NCI-H2081 (cell line): ENCODE results near the gene SLC39A3.

Experiments
- DNase-seq, 2 experiments: peaks; one replicate each; lab custom pipeline; 2025; lab: John Stamatoyannopoulos, UW

Gene SLC39A3

DNA sequence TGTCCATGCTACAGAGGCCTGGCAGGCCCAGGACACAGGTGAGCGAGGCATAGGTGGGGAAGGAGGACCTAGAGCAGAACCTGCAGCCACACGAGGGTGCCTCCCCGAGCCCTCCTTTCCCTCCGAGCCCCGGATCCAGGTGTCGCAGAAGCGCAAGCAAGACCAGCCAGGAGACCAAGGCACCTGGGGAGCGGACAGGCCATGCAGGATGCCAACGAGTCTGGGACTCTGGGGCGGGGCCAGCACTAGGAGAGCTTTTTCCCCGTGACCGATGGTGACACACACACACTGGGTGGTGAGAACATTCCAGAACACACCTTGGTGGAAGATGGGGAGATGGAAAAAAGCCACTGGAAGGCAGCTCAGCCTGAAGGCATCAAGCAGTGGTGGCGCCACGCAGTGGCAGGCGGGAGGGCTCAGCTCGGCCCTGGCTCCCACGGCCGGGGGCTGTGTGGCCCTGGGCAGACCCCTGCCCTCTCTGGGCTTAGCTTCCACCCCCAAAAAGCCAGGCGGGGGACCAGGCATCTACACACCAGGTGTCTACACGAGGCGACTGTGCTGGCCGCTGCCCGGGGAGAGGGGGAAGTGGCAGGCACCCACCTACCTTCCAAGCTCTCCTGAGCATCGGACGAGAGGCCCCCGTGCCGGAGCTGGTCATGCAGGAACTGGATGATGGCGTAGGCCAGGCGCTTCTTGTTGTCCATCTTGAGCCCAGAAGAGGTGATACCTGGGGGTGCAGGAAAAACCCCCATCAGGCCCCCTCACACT, 28.7 kb upstream of the SLC39A3 start:
- no peak for DNase-seq

DNA sequence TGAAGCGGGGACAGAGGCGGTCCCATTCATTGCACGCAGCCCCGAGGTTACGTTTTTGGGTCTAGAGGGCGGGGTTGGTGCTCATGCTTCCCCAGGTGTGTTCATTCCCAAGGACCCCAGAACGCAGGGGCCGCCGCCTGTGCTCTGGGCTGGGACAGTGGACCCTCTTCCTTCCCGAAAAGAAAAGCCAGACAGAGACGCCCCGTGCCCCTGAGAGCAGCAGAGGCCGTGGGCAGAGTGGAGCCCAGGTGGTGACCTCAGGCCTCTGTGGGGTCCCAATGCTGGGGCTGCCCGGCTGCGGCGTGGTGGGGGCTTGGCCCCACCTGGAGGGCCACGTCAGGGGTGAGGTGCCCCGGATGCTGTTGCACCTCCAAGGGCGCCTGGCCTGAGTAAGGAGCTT, 27.9 kb upstream of the SLC39A3 start:
- DNase-seq = no peak

DNA sequence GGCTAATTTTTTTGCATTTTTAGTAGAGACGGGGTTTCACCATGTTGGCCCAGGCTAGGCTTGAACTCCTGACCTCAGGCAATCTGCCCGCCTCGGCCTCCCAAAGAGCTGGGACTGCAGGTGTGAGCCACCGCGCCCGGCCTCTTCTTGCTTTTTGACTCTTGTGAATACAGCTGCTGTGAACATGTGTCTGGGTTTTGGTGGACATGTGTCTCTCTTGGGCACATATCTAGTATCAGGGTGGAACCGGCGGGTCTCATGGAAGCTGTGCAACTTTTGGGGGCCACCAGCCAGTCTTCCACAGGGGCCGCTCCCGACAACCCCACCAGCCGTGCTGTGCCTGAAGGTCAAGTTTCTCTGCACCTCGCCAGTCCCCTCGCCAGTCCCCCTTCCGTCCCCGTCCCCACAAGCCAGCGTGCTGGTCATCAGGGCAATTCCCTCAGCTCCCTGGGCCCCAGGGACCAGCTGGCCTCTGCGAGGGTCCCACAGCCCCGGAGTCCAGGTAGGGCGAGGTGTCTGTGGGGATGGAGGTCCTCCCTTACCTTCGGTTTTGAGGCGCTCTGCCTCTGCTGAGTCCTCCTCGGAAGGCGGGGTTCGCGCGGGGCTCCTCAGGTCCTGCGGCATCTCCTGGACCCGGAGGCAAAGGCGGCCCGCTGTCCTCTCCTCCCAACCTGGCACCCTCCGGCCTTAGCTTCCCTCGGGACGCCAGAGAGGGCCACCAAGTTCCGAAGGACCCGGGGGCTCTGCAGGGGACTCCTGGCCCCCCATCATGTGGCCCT, 27.0 kb upstream of the SLC39A3 start:
- DNase-seq = no peak

DNA sequence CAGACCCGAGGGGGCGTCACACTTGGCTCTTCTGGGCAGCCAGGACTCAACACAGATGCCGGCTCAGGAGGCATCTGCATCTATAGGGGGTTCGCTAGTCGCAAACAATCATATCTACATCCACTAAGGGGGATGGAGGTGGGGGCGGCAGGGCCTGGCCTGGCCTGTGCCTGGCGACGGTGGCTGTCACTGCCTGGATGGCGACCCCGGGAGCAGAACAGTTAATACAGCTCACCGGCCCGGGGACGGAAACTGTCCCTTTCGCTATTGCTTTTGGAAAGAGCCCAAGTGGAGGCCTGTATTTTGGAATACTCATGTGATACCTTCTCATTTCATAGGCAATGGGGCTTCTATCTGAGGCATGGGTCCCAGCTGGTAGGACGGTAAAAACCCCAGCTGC, 25.6 kb upstream of the SLC39A3 start:
- DNase-seq = no peak

DNA sequence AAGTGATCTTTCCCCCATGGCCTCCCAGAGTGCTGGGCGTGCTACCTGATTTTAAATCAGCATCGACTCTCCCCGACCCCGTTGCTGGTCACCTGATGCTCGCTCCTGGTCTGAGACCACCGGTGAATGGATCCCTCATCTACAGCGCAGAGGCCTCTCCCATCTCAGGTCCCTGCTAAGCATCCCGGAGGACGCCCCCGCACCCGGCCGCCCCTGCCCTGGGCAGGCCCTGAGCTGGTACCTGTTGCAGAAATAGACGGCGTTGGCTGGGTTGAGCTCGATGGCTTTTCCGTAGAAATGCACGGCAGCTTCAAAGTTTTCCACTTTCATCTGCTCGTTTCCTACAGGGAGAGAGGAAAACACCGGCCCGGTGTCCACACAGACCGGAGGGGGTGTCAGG, 25.1 kb upstream of the SLC39A3 start:
- DNase-seq = no peak

DNA sequence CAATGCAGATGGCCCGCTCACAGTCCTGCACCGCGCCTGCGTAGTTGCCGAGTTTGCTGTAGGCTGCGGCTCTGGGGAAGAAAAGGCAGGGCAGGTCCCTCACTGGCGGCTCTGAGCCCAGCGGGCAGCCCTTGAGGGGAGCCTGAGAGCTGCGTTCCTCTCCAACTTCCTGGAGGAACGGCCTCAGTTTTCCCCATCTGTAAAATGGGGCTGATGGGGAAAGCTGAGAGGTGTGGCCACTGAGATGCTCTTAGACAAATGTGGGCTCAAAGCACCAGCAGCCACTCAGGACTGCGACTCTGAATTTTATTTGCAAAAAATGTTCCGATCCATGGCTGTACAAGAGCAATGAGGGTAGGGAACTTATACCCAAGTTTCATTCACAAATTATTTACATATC, 23.9 kb upstream of the SLC39A3 start:
- DNase-seq = no peak

DNA sequence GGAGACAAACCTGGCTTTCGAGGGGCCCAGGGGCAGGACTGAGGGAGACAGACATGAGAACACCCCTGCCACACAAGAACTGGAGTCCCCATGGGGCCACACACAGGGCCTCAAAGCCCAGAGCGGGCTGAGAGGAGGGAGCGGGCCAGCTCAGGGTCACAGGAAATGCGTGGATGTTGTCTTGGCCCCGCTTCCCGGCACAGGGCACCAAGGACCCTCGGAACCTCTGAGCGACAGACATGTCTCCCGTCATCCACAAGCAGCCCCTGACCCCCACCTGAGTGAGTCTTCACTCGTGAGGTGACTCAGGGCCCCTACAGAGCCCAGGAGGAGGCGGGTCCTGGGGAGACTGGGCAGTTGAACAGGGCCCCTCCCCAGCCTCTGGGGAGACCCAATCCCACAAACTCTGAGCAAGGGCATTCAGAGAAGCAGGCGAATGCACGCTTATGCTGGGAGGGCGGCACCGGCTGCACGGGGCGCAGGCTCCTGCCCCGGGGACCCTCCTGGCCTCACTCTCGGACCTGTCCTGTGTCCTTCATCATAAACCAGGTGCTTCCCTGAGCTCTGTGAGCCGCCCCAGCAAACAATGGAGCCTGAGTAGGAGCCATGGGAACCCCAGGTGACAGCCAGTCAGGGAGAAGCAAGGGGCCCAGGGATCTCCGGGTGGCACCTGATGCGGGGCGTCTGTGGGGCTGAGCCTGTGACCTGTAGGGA, 23.1 kb upstream of the SLC39A3 start:
- DNase-seq = no peak

DNA sequence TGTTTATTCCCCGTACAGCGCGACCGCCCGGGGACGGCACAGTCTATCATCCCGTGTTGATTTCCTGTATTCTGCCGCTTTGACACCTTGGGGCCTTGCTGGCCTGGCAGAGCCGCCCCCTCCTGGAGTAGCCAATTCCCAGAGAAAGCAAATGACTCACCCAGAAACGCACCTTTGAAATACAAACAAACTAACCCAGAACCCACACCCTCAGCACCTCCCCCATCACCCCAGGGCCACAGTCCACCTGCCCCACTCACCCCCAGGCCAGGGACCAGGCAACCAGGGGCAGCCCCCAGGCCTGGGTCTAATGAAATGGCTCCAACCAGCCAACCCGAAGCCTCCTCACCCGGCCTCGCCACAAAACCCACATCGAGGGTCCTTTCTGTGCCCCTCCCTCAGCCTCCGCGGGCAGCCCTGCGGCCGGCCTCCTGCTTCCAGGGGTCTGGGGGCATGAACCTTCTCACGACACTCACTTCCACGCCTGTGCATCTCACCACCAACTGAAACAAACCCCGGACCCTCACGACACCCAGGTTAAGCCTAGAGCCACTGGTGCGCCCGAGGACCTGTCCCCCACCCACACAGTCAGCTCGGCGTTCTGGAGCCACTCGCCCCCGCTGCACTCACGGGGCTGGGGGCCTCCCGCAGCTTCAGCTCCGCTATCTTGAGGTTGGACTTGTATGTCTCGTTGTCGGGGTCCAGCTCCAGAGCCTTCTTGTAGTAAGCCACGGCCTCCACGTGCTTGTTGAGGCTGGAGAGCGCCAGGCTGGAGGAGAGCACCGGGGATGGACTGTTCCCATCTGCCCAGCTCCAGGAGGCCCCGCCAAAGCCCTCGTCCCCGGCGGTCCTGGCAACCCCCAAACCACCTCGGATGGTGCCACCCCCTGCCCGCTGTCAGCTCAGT, 22.3 kb upstream of the SLC39A3 start:
- no peak for DNase-seq

DNA sequence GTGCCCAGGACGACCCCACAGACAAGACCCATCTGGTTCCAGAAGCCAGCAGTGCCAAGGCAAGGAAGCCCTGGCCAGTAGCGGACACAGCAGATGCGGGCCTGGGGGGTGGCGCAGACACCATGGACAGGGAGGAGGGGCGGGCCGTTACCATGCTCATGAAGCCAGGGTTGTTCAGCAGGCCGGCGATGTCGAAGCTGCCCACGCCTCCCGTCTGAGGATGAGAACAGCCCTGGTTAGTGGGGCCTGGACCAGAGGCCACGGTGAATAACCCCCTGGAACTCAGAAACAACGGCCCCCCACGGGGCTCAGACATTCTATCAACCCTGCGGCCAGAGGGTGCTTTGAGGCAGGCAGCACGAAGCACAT, 21.5 kb upstream of the SLC39A3 start:
- DNase-seq = no peak

DNA sequence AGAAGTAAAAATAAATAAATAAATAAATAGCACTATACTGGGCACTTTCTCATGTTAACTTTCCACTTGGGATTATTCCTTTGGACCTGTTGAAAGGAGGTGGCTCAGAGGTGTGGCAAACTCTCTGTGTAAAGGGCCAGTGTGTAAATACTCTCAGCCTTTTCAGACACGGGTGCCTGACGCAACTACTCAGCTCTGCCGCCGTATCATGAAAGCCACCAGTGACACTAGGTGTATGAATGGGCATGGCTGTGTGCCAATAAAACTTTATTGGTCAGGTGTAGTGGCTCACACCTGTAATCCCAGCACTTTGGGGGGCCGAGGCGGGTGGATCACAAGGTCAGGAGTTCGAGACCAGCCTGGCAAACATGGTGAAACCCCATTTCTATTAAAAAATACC, 20.1 kb upstream of the SLC39A3 start:
- DNase-seq = no peak

DNA sequence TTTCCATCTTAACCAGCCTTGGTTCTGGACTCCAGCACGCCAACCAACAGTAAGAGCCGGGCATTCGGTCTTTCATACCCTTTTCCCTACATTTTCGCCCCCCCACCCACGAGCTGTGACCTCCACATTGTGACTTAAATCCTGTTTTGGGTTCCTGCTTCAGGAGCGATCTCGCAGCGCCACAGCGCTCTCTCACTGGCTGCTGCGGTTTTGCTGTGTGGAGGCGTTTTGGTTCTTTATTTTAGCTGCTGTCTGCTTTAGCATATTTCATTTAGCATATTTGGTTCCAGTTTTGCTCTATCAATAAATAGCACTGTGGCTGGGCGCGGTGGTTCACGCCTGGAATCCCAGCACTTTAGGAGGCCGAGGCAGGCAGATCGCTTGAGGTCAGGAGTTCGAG, 19.5 kb upstream of the SLC39A3 start:
- no peak for DNase-seq

DNA sequence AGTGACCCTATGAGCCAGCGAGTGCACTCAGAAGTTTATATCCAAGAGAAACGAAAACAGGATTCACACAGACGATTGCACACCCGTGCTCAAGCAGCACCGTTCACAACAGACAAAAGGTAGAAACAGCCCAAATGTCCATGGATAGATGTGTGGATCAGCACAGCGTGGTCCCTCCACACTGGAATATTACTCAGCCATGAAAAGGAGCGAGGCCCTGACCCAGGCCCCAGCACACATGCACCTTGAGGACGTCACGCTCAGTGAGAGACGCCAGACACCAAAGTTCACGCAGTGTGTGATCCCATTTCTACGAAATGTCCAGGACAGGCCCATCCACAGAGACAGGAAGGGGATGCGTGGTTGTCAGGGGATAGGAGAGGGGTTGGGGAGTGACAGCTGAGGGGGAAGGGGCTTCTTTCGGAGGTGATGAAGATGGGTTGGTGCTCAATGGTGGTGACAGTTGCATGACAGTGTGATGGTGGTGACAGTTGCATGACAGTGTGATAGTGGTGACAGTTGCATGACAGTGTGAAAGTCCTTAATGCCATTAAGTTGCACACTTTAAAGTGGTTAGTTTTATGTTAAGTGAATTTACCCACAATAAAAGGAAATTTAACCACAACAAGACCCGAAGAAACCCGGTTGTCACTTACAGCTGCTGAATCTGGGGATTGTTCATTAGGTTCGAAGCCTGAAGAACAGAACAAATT, 18.9 kb upstream of the SLC39A3 start:
- no peak for DNase-seq

DNA sequence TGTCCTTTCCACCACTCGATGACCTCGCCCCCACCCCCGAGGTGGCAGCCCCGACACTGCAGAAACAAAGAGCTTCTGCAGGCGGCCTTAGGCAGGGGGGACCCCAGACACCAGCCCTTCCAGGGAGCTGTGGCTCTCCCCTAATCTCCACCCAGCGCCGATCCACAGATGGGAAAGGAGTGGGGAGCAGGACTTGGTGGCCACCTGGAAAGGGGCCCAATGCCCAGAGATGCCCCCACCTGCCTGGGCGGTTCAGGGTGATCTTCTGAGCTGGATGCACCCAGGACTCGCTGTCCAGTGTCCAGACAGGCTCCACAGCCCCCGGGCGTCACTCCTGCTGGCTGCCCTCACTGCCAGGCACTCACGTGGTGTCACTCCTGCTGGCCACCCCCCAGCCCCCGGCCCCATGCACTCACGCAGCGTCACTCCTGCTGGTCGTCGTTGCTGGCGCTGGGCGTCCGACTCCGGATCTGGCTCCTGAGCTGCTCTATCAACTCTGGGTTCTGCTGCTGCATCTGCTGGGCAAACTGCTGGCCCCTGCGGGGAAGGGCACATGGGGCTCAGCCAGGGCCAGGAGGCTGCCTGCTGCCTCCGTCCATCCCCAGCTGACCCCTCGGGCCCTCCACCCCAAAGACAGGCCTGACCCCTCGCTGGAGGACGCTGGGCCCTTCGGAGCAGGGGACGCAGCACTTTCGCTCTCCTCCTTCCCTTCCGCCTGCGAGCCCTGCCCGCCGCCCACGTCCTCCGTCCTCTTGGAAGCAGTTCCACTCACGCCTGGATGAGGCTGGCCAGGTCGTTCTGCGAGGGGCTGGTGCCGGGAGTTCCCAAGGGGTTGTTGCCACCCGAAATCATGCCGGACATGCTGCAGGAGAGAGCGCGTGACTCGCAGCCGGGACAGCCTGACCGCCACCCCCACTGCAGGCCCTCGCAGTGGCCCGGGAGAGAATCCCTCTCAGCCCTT, 17.4 kb upstream of the SLC39A3 start:
- no peak for DNase-seq

DNA sequence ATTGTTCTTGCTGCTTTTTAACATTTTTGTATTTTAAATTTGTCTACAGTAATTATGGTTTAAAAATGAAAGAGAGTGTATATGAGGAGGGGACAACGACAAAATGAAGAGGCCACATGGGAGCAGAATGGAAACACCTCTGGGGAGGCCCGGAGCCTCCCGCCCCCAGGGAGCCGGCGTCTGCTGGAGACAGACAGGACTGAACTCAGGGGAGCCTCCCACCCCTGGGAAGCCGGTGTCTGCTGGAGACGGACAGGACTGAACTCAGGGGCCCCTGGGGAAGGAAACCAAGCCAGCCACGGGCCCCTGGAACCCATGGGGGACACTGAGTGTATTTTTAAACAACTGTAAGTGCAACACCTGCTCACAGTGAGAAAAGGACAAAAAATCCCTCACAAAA, 16.7 kb upstream of the SLC39A3 start:
- no peak for DNase-seq

DNA sequence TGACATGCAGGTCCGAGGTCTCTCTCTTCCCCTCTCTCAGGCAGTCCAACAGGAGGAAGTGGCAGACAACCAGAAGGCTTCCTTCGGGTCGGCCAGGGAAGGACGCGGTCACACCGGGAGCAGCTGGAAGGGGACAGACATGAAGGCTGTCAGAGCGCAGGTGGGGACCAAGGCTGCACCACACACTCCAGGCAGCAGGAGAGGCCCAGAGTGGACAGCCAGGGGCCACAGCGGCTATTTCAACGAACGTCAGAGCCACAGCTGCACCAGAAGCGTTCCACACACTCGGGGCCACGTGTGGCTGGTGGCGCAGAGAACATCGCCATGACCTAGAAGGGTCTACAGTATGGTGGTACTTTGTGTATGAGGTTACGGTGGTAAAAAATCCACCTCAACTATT, 16.0 kb upstream of the SLC39A3 start:
- no peak for DNase-seq

DNA sequence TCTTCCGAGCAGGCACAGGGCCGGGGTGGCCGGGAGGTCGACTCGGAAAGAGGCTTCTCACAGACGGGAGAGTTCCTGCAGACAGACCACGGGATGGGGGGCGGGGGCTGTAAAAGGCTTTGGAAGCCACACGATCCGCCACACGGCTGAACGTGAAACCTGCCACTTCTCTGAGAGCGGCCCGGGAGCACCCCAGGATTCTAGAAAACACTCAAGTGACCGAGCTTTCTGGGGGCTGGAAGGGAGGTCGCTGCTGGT, 15.6 kb upstream of the SLC39A3 start:
- no peak for DNase-seq

DNA sequence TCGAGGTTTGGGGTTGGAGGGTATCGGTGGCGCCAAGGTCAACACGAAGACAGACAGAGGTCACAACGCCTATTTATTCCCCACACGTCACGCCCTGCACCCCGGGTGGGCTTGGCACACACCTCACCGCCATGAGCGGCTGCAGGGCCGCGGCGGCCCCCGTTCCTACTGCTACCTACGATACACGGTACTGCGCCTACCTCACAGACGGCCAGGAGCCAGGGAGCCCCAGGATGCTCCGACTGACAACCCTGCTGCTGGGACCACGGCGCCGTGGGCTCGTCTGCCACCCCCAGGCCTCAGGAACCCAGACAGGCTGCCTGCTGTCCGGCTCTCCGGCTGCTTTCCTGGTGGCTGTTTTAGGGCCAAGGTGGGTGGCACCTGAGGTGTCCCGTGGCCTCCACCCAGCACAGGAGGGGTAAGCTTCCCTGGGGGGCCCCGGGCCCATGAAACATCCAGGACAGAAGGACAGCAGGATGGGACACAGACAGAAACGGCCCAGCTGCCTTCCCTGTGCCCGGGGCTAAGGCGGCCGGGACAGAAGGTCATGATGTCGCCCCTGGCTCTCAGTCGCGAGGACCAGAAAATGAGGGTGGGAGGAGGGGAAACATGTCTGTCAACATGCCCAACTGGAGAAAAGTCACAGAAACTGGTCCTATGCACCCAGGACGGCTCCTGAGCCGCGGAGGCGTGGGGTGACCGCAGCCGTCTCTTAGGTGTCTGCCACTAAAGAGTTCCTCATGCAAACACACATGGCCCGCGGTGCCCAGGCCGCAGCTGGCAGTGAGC, 15.0 kb upstream of the SLC39A3 start:
- no peak for DNase-seq

DNA sequence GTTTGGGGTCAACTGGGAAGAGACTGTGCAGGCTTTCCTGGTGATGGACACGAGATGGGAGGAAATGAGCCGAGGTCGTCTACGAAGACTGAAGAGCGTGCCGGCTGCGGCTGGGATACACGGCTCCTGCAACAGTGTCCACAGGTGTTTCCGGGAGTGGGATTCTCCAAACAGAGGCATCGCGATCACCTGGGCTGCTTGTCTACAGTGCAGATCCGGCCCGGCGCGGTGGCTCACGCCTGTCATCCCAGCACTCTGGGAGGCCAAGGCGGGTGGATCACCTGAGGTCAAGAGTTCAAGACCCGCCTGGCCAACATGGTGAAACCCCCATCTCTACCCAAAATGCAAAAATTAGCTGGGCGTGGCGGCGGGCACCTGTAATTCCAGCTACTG, 11.6 kb upstream of the SLC39A3 start:
- no peak for DNase-seq

DNA sequence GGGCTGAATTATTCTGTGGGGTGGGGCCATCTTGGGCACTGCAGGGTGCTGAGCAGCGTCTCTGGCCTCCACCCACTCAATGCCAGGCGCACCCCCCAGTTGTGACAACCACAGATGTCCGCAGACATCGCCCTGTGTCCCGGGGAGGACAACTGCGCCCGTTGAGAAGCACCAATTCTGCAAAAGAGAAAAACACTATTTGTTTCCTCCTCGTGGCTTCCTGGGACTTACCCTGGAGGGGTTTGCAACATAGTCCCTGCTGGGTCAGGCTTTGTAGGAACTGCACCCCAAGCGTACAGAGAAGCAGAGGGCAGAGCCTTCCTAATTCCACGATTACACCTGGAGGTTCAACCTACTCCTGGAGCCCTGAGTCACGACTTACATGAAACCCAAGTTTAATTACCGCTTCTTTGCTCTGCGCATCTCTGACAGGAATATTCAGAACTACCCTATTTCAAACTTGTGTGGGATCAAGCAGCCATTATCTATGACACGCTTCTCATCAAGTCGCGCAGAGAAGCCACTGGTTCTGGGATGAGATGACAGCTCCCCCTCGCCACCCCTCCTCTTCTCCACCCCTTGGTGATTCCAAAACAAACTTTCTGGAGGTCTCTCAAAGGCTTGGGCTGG, 11.1 kb upstream of the SLC39A3 start:
- no peak for DNase-seq
